Type B pancreatic cell (in vitro differentiated cells): ENCODE results near the gene PLOD3. TPM values are rescaled to one million over a fixed set of nuclear protein-coding genes. Genes with fewer than 3 reads are reported as not detected.

Experiments
- DNase-seq: peaks from one replicate; pipeline ENCODE4 v3.0.0; 2021; ENCODE audit warnings: mixed read lengths; ENCODE audit not compliant: unreplicated experiment; ENCODE audit errors: extremely low spot score
- H3K27ac Mint-ChIP-seq: 2 replicates; pipeline ENCODE4 v1.8.0; 2021; ENCODE audit warnings: mild to moderate bottlenecking, mixed read lengths
- H3K27me3 Mint-ChIP-seq: 2 replicates; pipeline ENCODE4 v1.8.0; 2021; ENCODE audit warnings: mixed read lengths
- H3K36me3 Mint-ChIP-seq: 2 replicates; pipeline ENCODE4 v1.8.0; 2021; ENCODE audit warnings: mixed read lengths
- H3K4me1 Mint-ChIP-seq: one replicate; pipeline ENCODE4 v1.8.0; 2021; ENCODE audit warnings: mixed read lengths; ENCODE audit not compliant: unreplicated experiment
- H3K4me3 Mint-ChIP-seq: 2 replicates; pipeline ENCODE4 v1.8.0; 2021; ENCODE audit warnings: mild to moderate bottlenecking, mixed read lengths
- H3K9me3 Mint-ChIP-seq: 2 replicates; pipeline ENCODE4 v1.8.0; 2021; ENCODE audit warnings: mixed read lengths
- CTCF ChIP-seq: fragments of 200-600 bp; sonication (generic); conservative IDR thresholded peaks from 2 replicates; pipeline ENCODE4 v1.5.0; 2021; ENCODE audit warnings: antibody characterized with exemption, mild to moderate bottlenecking
- microRNA-seq: library from miRNA; unstranded; fragments of <30 nt; microRNA quantifications from one replicate; pipeline ENCODE4, GENCODE V29; 2020
- total RNA-seq: library from RNA; stranded (reverse); gene quantifications from 2 replicates; pipeline ENCODE4 v1.2.1, GENCODE V29; 2021; ENCODE audit warnings: low replicate concordance

PLOD3 gene
- total RNA-seq, 1 donor from 2014 or later = 65.7 TPM

DNA sequence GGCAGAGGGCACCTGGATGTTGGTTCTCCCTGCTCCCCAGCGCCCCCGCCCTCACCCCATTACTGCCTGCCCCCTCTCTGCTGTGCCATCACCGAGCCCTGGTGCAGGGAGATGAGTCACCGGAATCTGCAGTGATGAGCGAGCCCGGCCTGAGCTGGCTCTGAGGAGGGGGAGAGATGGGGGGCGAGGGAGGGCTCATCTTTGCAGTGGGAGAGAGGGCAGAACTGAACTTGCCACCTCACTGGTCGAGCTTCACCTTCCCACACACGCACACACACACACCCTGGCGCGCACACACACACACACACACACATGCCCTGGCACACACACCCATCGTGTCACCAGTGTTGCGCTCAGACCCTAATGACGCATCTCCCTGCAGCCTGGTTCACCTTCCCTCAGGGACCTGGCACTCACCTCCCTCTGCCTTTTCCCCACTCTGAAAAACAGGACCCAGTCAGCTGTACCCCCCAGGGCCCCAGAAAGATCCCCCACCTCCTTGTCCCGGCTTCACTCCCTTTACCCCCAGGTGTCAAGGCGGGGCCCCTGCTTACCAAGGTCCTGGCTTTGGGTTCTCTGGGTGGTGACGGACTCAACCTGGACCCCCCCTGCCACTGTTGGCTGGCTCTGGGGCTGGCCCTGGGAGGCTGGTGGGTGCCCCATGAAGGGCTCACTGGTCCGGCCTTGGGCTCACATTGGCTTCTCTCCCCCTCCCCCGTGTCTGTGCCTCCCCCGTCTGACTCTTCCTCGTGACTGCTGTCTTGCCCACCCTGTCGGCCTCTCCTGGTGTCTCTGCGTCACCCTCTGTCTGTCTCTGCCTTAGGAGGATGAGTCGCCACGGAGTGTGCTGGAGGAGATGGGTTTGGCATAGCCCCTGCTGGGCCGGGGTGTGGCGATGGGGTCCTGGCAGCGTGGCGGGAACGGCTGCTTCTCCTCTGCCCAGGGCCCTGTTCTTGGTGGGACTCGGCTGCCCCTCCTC lies 57.4 kb downstream of the PLOD3 start:
- no peak for TF ChIP-seq CTCF
- H3K9me3 Mint-ChIP-seq = no peaks in the 10 kb centered on the region
- no peak overlapping the region for H3K27ac Mint-ChIP-seq
- peaks cover 10% of the 10 kb centered on the region for H3K27me3 Mint-ChIP-seq
- H3K36me3 Mint-ChIP-seq = peaks cover 10% of the 10 kb centered on the region
- H3K4me3 Mint-ChIP-seq = no peak overlapping the region
- no peak for DNase-seq
- peaks cover 13% of the 10 kb centered on the region for H3K4me1 Mint-ChIP-seq

GRCh38 chr7:101156866-101157589 lies 60.4 kb downstream of the PLOD3 start:
- peaks cover 3% of the 10 kb centered on the region for H3K27me3 Mint-ChIP-seq
- peaks cover 17% of the 10 kb centered on the region for H3K4me1 Mint-ChIP-seq
- peaks cover 10% of the 10 kb centered on the region for H3K36me3 Mint-ChIP-seq
- H3K27ac Mint-ChIP-seq = peak overlapping the region; percentile 88
- H3K4me3 Mint-ChIP-seq = peak overlapping the region; percentile 81
- H3K9me3 Mint-ChIP-seq = no peaks in the 10 kb centered on the region
- no peak for TF ChIP-seq CTCF
- DNase-seq = no peak

GRCh38 chr7:101156277-101156676 lies 61.1 kb downstream of the PLOD3 start:
- H3K27ac Mint-ChIP-seq = peak overlapping the region; percentile 88
- H3K4me1 Mint-ChIP-seq = peaks cover 13% of the 10 kb centered on the region
- TF ChIP-seq CTCF = peak; percentile 44
- H3K9me3 Mint-ChIP-seq = no peaks in the 10 kb centered on the region
- no peak for DNase-seq
- H3K27me3 Mint-ChIP-seq = peaks cover 3% of the 10 kb centered on the region
- peaks cover 10% of the 10 kb centered on the region for H3K36me3 Mint-ChIP-seq
- H3K4me3 Mint-ChIP-seq = peak overlapping the region; percentile 81

Small RNAs within 50 kb of the gene (microRNA-seq; reads per million reads assigned to microRNA genes)
- not detected for gene MIR4653

Other genes with a start within 250 kb of the PLOD3 start
- gene MUC12, start 248.0 kb downstream of the PLOD3 start, total RNA-seq = 0.50 and 1.6 TPM in 2 replicates
- gene MUC17, start 197.5 kb downstream of the PLOD3 start, total RNA-seq = 0.53 and 1.5 TPM in 2 replicates
- gene TRIM56, start 132.1 kb downstream of the PLOD3 start, total RNA-seq = 22.2 and 40.1 TPM in 2 replicates
- gene SERPINE1, start 90.5 kb downstream of the PLOD3 start, total RNA-seq = 0.14 and 1.5 TPM in 2 replicates
- 59.8 and 98.8 TPM in 2 replicates for gene AP1S1, start 63.1 kb downstream of the PLOD3 start, total RNA-seq
- gene VGF, start 52.0 kb downstream of the PLOD3 start, total RNA-seq = 4.2 and 4.4 TPM in 2 replicates
- gene NAT16, start 37.3 kb downstream of the PLOD3 start, total RNA-seq = not detected in 2 replicates
- 0.94 and 1.1 TPM in 2 replicates for gene MOGAT3, start 16.5 kb downstream of the PLOD3 start, total RNA-seq
- gene ZNHIT1, start 584 bp upstream of the PLOD3 start, total RNA-seq = 61.1 and 68.7 TPM in 2 replicates
- gene CLDN15, start 20.2 kb upstream of the PLOD3 start, total RNA-seq = 9.5 and 16.3 TPM in 2 replicates
- gene FIS1, start 27.5 kb upstream of the PLOD3 start, total RNA-seq = 110 and 114 TPM in 2 replicates
- gene IFT22, start 104.2 kb upstream of the PLOD3 start, total RNA-seq = 31.5 and 48.1 TPM in 2 replicates
- 10.6 and 47.9 TPM in 2 replicates for gene COL26A1, start 145.3 kb upstream of the PLOD3 start, total RNA-seq